Left colon (tissue), 2 donors: ENCODE results near the gene PRLH. TPM values are rescaled to one million over a fixed set of nuclear protein-coding genes. Genes with fewer than 3 reads are reported as not detected.

ENCODE experiments used
- ATAC-seq: fragments of 200-7000 bp; cut with Tn5 transposase; one replicate; pipeline ENCODE4 v1.9.1; 2020; ENCODE audit warnings: mild to moderate bottlenecking, moderate library complexity
- DNase-seq, 2 donors: peaks; one replicate each; pipeline ENCODE4 v3.0.0-alpha.2; 2020
- intact Hi-C, 2 donors: fragments of 100-400 bp; cut with DNase I in 1 of 2; cut with micrococcal nuclease in 1 of 2; formaldehyde crosslinking; loops; one replicate each; pipeline versions ENCODE4 v1.11.2 to v1.14.0; 2022; cut with DNase I, micrococcal nuclease
- total RNA-seq, 2 donors: library from RNA; stranded (reverse); fragmentation: NEBNext Ultra II Directional; extraction: Animal tissue kit (Norgen Biotek cat#: 25700); gene quantifications; one replicate each; pipeline ENCODE4 v1.2.1, GENCODE V29; 2021
- donor health status: DM: no; HTN: no; CAD: no.
- donor health status: DM: yes; HTN: yes; CAD: no.

Gene PRLH
- total RNA-seq, 2 donors from 2014 or later, result not detected

GRCh38 chr2:237612527-237613357 is 46.4 kb downstream of the PRLH start:
- intact Hi-C loops, result no loop called here
- DNase-seq, result no peak
- no peak for ATAC-seq

DNA sequence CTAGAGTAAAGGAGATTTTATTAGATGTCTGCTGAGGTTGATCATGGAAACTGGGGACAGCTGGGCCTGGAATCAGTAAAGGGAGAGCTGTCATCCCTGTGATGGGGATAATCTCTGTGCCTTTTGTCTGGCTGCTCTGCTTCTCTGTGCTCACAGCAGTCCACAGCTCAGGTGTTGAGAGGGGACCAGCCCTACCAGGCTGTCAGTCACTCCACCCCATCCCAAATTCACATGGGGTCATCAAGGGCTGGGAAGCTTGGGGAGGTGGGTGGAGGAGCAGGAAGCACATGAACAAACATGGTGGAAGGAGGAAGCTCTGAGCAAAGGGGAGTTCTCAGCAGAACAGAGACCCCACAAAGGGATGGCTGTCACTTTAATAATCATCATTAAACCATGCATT is 47.3 kb downstream of the PRLH start:
- ATAC-seq (no peak), DNase-seq (no peak)
- intact Hi-C loops, result no loop called here

- ATAC-seq (no peak), DNase-seq (no peak)
- intact Hi-C loops, result no loop called here
Observed at GRCh38 chr2:237614151-237614720, 47.9 kb downstream of the PRLH start.

DNA sequence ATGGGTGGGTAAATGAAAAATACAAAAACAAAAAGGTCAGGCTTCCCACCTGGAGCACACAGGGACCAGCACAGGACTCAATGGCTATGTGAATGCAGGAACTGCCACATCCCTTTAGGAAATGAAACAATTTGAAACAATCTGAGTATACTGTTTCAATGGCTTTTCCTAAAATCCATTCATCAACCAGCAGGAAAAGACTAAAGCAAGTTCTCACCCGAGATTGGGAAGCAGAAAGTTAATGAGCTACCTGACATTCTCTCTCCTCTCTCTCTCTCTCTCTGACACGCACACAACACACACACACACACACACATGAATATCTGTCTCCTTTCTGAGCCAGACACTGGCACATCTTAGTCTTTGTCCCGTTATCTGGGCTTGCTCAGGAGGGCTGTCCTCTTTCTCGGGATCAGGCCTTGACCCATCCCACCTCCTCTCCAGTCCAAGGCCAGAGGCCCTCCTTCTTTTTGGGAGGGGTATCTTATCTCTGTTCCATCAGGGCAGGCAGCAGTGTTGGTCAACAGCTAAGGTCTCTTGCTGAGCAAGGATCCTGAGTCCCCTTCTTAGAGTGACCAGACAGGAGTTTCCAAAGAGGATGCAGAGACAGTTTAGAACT is 49.4 kb downstream of the PRLH start:
- intact Hi-C loops, result no loop called here
- ATAC-seq, result no peak
- DNase-seq, result no peak

GRCh38 chr2:237616373-237616733 is 50.0 kb downstream of the PRLH start:
- DNase-seq (no peak), ATAC-seq (no peak)
- intact Hi-C loops, result no loop called here

Other genes with a start within 250 kb of the PRLH start
- 10 to 100 TPM; 22.6 to 79.5 TPM for gene COL6A3, start 152.4 kb upstream of the PRLH start, total RNA-seq
- gene MLPH, start 79.3 kb upstream of the PRLH start, total RNA-seq, result 100 to 1,000 TPM; 117 to 139 TPM
- gene RAB17, start 24.2 kb downstream of the PRLH start, total RNA-seq, result 10 to 100 TPM; 51.3 to 59.2 TPM
- gene LRRFIP1, start 61.0 kb downstream of the PRLH start, total RNA-seq, result 100 to 1,000 TPM; 121 to 123 TPM
- gene RBM44, start 232.2 kb downstream of the PRLH start, total RNA-seq, result under 1 TPM; 0.34 to 0.52 TPM